Esophagus squamous epithelium (tissue), 5 donors: ENCODE measurements around the gene SLC24A3. TPM values are rescaled to one million over a fixed set of nuclear protein-coding genes. Genes with fewer than 3 reads are reported as not detected.
A peak's percentile ranks its signal among the peaks of the same experiment; 100 is the strongest.

Experiments used
- DNase-seq: peaks from one replicate; lab custom pipeline; 2025; lab: John Stamatoyannopoulos, UW
- H3K27ac ChIP-seq, 4 donors: fragments of 200-600 bp; sonication (generic); one replicate each; pipeline ENCODE4 v1.5.1; 2016 to 2019; ENCODE audit warnings: mild to moderate bottlenecking in 1 of 4
- H3K27me3 ChIP-seq, 4 donors: fragments of 200-600 bp; sonication (generic); 1 replicate in 3 of 4; 2 replicates in 1 of 4; pipeline versions ENCODE4 v1.5.1 to v1.6.0; 2017 to 2021; ENCODE audit warnings: antibody characterized with exemption in 1 of 4
- H3K36me3 ChIP-seq, 3 donors: fragments of 200-600 bp; sonication (generic); one replicate each; pipeline ENCODE4 v1.5.1; 2016 to 2019
- H3K4me1 ChIP-seq, 3 donors: fragments of 200-600 bp; sonication (generic); one replicate each; pipeline ENCODE4 v1.5.1; 2017 to 2019
- H3K4me3 ChIP-seq, 4 donors: fragments of 200-600 bp; sonication (generic); 1 replicate in 3 of 4; 2 replicates in 1 of 4; pipeline ENCODE4 v1.5.1; 2016 to 2019; ENCODE audit warnings: mild to moderate bottlenecking in 2 of 4, moderate library complexity in 1 of 4
- H3K9me3 ChIP-seq, 3 donors: fragments of 200-600 bp; sonication (generic); one replicate each; pipeline ENCODE4 v1.5.1; 2016 to 2019
- POLR2A ChIP-seq, 4 donors: fragments of 450-650 bp; IDR thresholded peaks; one replicate each; pipeline ENCODE4 v1.6.1; 2017; ENCODE audit warnings: antibody characterized with exemption in 4 of 4, mild to moderate bottlenecking in 4 of 4, moderate library complexity in 3 of 4
- WGBS, 2 donors: methylation state at CpG; one replicate each; pipeline ENCODE4 v1.1.5; 2018; 5-methylcytosine and 5-hydroxymethylcytosine counted together
- intact Hi-C: fragments of 100-400 bp; cut with DNase I; formaldehyde crosslinking; loops from one replicate; pipeline ENCODE4 v1.15.0; 2022
- total RNA-seq, 4 donors: library from RNA; depleted of rRNA; stranded (reverse); fragments of >200 nt; gene quantifications; one replicate each; pipeline ENCODE4 v1.1.0, GENCODE V29; 2016
- TF ChIP-seq, protein P1 (sequence below), 6 experiments: fragments of 450-650 bp in 4 of 6; fragments of 200-600 bp in 2 of 6; sonication (generic) in 2 of 6; IDR thresholded peaks; one replicate each; pipeline ENCODE4 v1.5.1; 2016 to 2019; ENCODE audit warnings: antibody characterized with exemption in 6 of 6, mild to moderate bottlenecking in 4 of 6, moderate library complexity in 4 of 6
- donor health status: DM: yes; HTN: yes; CAD: no.

Gene SLC24A3
- total RNA-seq, 4 donors from 2014 or later, result 3.0 to 8.2 (median 6.1) TPM

- intact Hi-C loops, result no loop called here
- Histone ChIP-seq H3K36me3 (no peaks in the 10 kb centered on the region), H3K27me3 (peaks cover 0 to 6% (median 0%) of the 10 kb centered on the region in 4 donors), H3K4me1 (peaks cover 15 to 51% (median 22%) of the 10 kb centered on the region in 3 donors), H3K9me3 (no peaks in the 10 kb centered on the region), H3K4me3 (peak overlapping the region in 1 of 4 donors; percentile 37), H3K27ac (peak overlapping the region; percentile 92 to 96 (median 94))
- no peak for TF ChIP-seq POLR2A (IDR thresholded peaks at IDR 0.05)
- TF ChIP-seq, protein P1, sequence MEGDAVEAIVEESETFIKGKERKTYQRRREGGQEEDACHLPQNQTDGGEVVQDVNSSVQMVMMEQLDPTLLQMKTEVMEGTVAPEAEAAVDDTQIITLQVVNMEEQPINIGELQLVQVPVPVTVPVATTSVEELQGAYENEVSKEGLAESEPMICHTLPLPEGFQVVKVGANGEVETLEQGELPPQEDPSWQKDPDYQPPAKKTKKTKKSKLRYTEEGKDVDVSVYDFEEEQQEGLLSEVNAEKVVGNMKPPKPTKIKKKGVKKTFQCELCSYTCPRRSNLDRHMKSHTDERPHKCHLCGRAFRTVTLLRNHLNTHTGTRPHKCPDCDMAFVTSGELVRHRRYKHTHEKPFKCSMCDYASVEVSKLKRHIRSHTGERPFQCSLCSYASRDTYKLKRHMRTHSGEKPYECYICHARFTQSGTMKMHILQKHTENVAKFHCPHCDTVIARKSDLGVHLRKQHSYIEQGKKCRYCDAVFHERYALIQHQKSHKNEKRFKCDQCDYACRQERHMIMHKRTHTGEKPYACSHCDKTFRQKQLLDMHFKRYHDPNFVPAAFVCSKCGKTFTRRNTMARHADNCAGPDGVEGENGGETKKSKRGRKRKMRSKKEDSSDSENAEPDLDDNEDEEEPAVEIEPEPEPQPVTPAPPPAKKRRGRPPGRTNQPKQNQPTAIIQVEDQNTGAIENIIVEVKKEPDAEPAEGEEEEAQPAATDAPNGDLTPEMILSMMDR (IDR thresholded peaks at IDR 0.05), result no peak
- no peak for DNase-seq
- 89% methylated on average over 3 of the region's 3 CpGs for WGBS, 2 donors
These were observed 547.9 kb downstream of the SLC24A3 start for GRCh38 chr20:19760371-19760721.

- intact Hi-C loops, result no loop called here
- Histone ChIP-seq H3K4me3 (no peak overlapping the region), H3K36me3 (no peaks in the 10 kb centered on the region), H3K9me3 (no peaks in the 10 kb centered on the region), H3K27ac (peak overlapping the region in 3 of 4 donors; percentile 92 to 95 (median 93)), H3K27me3 (peaks cover 0 to 6% (median 0%) of the 10 kb centered on the region in 4 donors), H3K4me1 (peaks cover 15 to 57% (median 22%) of the 10 kb centered on the region in 3 donors)
- no peak for DNase-seq
- TF ChIP-seq, protein P1 (IDR thresholded peaks at IDR 0.05), result no peak
- no peak for TF ChIP-seq POLR2A (IDR thresholded peaks at IDR 0.05)
These were observed 548.9 kb downstream of the SLC24A3 start for GRCh38 chr20:19761326-19761725.

DNA sequence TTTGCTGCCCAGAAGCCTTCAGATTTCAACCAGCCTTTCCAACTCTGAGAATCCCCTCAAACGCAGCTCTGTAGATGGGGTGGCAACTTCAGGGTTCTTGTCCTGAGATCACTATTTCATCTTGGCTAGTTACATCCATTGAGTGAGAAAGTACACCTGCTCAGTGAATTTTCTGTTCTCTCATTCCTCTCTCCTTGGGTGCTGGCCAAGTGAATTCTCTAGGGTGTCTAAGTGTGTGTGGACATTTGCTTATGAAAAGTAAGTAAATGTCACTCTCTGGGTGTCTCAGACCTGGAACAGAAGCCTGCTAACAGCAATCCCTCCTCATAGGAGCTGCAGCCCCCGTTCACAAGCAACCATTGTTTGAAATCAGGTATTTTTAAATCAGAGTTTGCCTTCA lies 549.4 kb downstream of the SLC24A3 start:
- TF ChIP-seq, protein P1 (IDR thresholded peaks at IDR 0.05), result no peak
- TF ChIP-seq POLR2A (IDR thresholded peaks at IDR 0.05), result no peak
- Histone ChIP-seq H3K4me1 (peaks cover 12 to 58% (median 19%) of the 10 kb centered on the region in 3 donors), H3K27ac (peak overlapping the region in 1 of 4 donors; percentile 95), H3K27me3 (peaks cover 0 to 6% (median 0%) of the 10 kb centered on the region in 4 donors), H3K36me3 (no peaks in the 10 kb centered on the region), H3K4me3 (no peak overlapping the region), H3K9me3 (no peaks in the 10 kb centered on the region)
- intact Hi-C loops, result no loop called here
- WGBS, 2 donors, result 33 to 67% methylated on average over 1 to 2 of the region's 2 CpGs
- no peak for DNase-seq

GRCh38 chr20:19764207-19764606 lies 551.8 kb downstream of the SLC24A3 start:
- WGBS, 2 donors, result 64 to 73% methylated on average over 8 of the region's 8 CpGs
- Histone ChIP-seq H3K4me1 (peaks cover under 1 to 66% (median 16%) of the 10 kb centered on the region in 3 donors), H3K4me3 (no peak overlapping the region), H3K27me3 (no peaks in the 10 kb centered on the region), H3K9me3 (no peaks in the 10 kb centered on the region), H3K36me3 (no peaks in the 10 kb centered on the region), H3K27ac (no peak overlapping the region)
- DNase-seq, result no peak
- TF ChIP-seq, protein P1 (IDR thresholded peaks at IDR 0.05), result no peak
- TF ChIP-seq POLR2A (IDR thresholded peaks at IDR 0.05), result no peak
- intact Hi-C loops, result no loop called here

- 92 to 100% methylated on average over 1 to 2 of the region's 2 CpGs for WGBS, 2 donors
- TF ChIP-seq POLR2A (IDR thresholded peaks at IDR 0.05), result no peak
- TF ChIP-seq, protein P1 (IDR thresholded peaks at IDR 0.05), result no peak
- DNase-seq, result no peak
- Histone ChIP-seq H3K4me3 (no peak overlapping the region), H3K4me1 (peaks cover 0 to 59% (median 9%) of the 10 kb centered on the region in 3 donors), H3K9me3 (no peaks in the 10 kb centered on the region), H3K36me3 (no peaks in the 10 kb centered on the region), H3K27ac (no peak overlapping the region), H3K27me3 (no peaks in the 10 kb centered on the region)
- intact Hi-C loops, result no loop called here
These were observed 552.8 kb downstream of the SLC24A3 start for GRCh38 chr20:19765266-19765665.
